ENCODE measurements around the gene DLX4. TPM values are rescaled to one million over a fixed set of nuclear protein-coding genes. Genes with fewer than 3 reads are reported as not detected.
A peak's percentile ranks its signal among the peaks of the same experiment; 100 is the strongest.

DLX4 gene
- total RNA-seq, 1 donor from 2014 or later = not detected

- no peak for DNase-seq (ENCODE audit: low read depth)
Observed at GRCh38 chr17:49946964-49947584, 21.9 kb upstream of the DLX4 start.

- no peak for DNase-seq (ENCODE audit: low read depth)
Observed at GRCh38 chr17:49949634-49950033, 19.4 kb upstream of the DLX4 start.

- DNase-seq (ENCODE audit: low read depth) = no peak
Observed at GRCh38 chr17:49951362-49952082, 17.5 kb upstream of the DLX4 start.

GRCh38 chr17:49952209-49952911 is 16.6 kb upstream of the DLX4 start:
- peak; percentile 79 for DNase-seq (ENCODE audit: low read depth)

GRCh38 chr17:49952912-49953497 is 16.0 kb upstream of the DLX4 start:
- DNase-seq (ENCODE audit: low read depth) = no peak

GRCh38 chr17:49955157-49955556 is 13.8 kb upstream of the DLX4 start:
- DNase-seq (ENCODE audit: low read depth) = no peak

GRCh38 chr17:49956780-49957179 is 12.2 kb upstream of the DLX4 start:
- DNase-seq (ENCODE audit: low read depth) = no peak

GRCh38 chr17:49957350-49957749 is 11.6 kb upstream of the DLX4 start:
- DNase-seq (ENCODE audit: low read depth) = no peak

GRCh38 chr17:49958723-49959122 is 10.3 kb upstream of the DLX4 start:
- no peak for DNase-seq (ENCODE audit: low read depth)

GRCh38 chr17:49959183-49959935 is 9.6 kb upstream of the DLX4 start:
- peak; percentile 24 for DNase-seq (ENCODE audit: low read depth)

- DNase-seq (ENCODE audit: low read depth) = no peak
Observed at GRCh38 chr17:49962599-49963308, 6.2 kb upstream of the DLX4 start.

GRCh38 chr17:49963309-49963625 is 5.7 kb upstream of the DLX4 start:
- no peak for DNase-seq (ENCODE audit: low read depth)

GRCh38 chr17:49963626-49964302 is 5.2 kb upstream of the DLX4 start:
- DNase-seq (ENCODE audit: low read depth) = no peak

GRCh38 chr17:49964303-49964768 is 4.7 kb upstream of the DLX4 start:
- DNase-seq (ENCODE audit: low read depth) = no peak

GRCh38 chr17:49964769-49965523 is 4.0 kb upstream of the DLX4 start:
- no peak for DNase-seq (ENCODE audit: low read depth)

GRCh38 chr17:49965524-49965909 is 3.5 kb upstream of the DLX4 start:
- no peak for DNase-seq (ENCODE audit: low read depth)

- no peak for DNase-seq (ENCODE audit: low read depth)
Observed at GRCh38 chr17:49966767-49967166, 2.2 kb upstream of the DLX4 start.

- no peak for DNase-seq (ENCODE audit: low read depth)
Observed at GRCh38 chr17:49967205-49967604, 1.8 kb upstream of the DLX4 start.

GRCh38 chr17:49967621-49968404 is 1.2 kb upstream of the DLX4 start:
- DNase-seq (ENCODE audit: low read depth) = no peak
